K562 (cell line): ENCODE data around the gene FIBP. TPM values are rescaled to one million over a fixed set of nuclear protein-coding genes. Genes with fewer than 3 reads are reported as not detected.

Experiments used
- CEBPB ChIP-seq: fragments of 450-650 bp; IDR thresholded peaks from 2 replicates; pipeline ENCODE4 v1.6.1; 2016; ENCODE audit warnings: missing genetic modification characterization, missing compliant biosample characterization
- CHD7 ChIP-seq: fragments of 200-600 bp; sonication (generic); IDR thresholded peaks from one replicate; pipeline ENCODE4 v1.6.1; 2012; ENCODE audit warnings: mild to moderate bottlenecking, low read depth, low read length, inconsistent platforms
- E2F6 ChIP-seq, 2 experiments: IDR thresholded peaks; 2 replicates each; pipeline ENCODE4 v1.6.1; 2011; ENCODE audit warnings: borderline replicate concordance in 1 of 2, control low read depth in 1 of 2, low read depth in 1 of 2, low read length in 1 of 2, mild to moderate bottlenecking in 1 of 2, mixed read lengths in 1 of 2, moderate library complexity in 1 of 2; ENCODE audit not compliant: insufficient read depth in 1 of 2, insufficient read length in 1 of 2, poor library complexity in 1 of 2, severe bottlenecking in 1 of 2; ENCODE audit errors: extremely low read depth in 1 of 2
- FOXP1 ChIP-seq: sonication (generic); formaldehyde crosslinking; IDR thresholded peaks from 2 replicates; pipeline ENCODE4 v1.8.0; 2022; ENCODE audit warnings: mild to moderate bottlenecking, missing genetic modification reagents
- MAX ChIP-seq: sonication (generic); formaldehyde crosslinking; IDR thresholded peaks from 2 replicates; pipeline ENCODE4 v1.9.0; 2022; ENCODE audit warnings: mild to moderate bottlenecking, missing genetic modification reagents
- MYC ChIP-seq, 2 experiments: fragments of 250-450 bp in 1 of 2; sonication (Bioruptor Pico) in 1 of 2; IDR thresholded peaks; 2 replicates each; pipeline versions ENCODE4 v1.5.1 to v1.6.1; 2012 to 2021; ENCODE audit warnings: low read depth in 2 of 2, borderline replicate concordance in 1 of 2, improper control_type of control experiment in 1 of 2, low read length in 1 of 2, mild to moderate bottlenecking in 1 of 2, moderate library complexity in 1 of 2
- PHTF2 ChIP-seq: fragments of 250-450 bp; sonication (Bioruptor Pico); IDR thresholded peaks from 2 replicates; pipeline ENCODE4 v1.5.0; 2021; ENCODE audit warnings: mild to moderate bottlenecking
- ZNF165 ChIP-seq: fragments of 250-450 bp; sonication (Bioruptor Pico); IDR thresholded peaks from 2 replicates; pipeline ENCODE4 v1.4.0; 2020; ENCODE audit warnings: borderline replicate concordance
- ZNF197 ChIP-seq: fragments of 200-800 bp; sonication (Bioruptor generic); IDR thresholded peaks from 2 replicates; pipeline ENCODE4 v1.6.1; 2016; ENCODE audit warnings: low read depth, missing genetic modification characterization, missing compliant biosample characterization
- polyA plus RNA-seq, 8 experiments: library from polyadenylated mRNA; depleted of rRNA in 4 of 8; stranded (reverse) in 5 of 8; unstranded in 3 of 8; fragments of >200 nt; fragmentation: Nextera tagmentation in 2 of 8; fragmentation: Illumina TruSeq in 1 of 8; extraction: Ambion mirVana in 2 of 8; extraction: Trizol in 1 of 8; gene quantifications; 2 replicates each; pipeline versions ENCODE4 v1.2.1 to v1.2.3, GENCODE V29; 2011 to 2014; ENCODE audit warnings: inconsistent platforms in 1 of 8, missing spikeins in 1 of 8
- total RNA-seq, 7 experiments: library from RNA; depleted of rRNA in 6 of 7; stranded (reverse); fragments of >200 nt in 6 of 7; fragmentation: Illumina TruSeq in 2 of 7; extraction: Trizol in 2 of 7; gene quantifications; 2 replicates each; pipeline versions ENCODE4 v1.2.1 to v1.2.3, GENCODE V29; 2011 to 2021; ENCODE audit warnings: low replicate concordance in 1 of 7

FIBP gene
- total and polyA plus RNA-seq, 9 of the 15 experiments (the other 6 are each of a cell fraction or from before 2014, with no cell fraction given): 41.2 to 79.2 (median 48.6) TPM

GRCh38 chr11:65887723-65888162 lies 528 bp downstream of the FIBP start (continued):
- TF ChIP-seq CEBPB (tag) (no peak), MYC (IDR thresholded peaks at IDR 0.05; ENCODE audit: low read depth, low read length) (no peak), MYC (CRISPR knock-in tag; IDR thresholded peaks at IDR 0.05; ENCODE audit: borderline replicate concordance, low read depth) (0 out of 2 replicates have a peak, but pooled peaks have one; percentile 21), ZNF165 (0 out of 2 replicates have a peak, but pooled peaks have one; percentile 61), CHD7 (no peak), FOXP1 (0 out of 2 replicates have a peak, but pooled peaks have one; percentile 29), ZNF197 (0 out of 2 replicates have a peak, but pooled peaks have one; percentile 10), MAX (CRISPR knock-in tag) (0 out of 2 replicates have a peak, but pooled peaks have one; percentile 52), E2F6 (IDR thresholded peaks at IDR 0.05; ENCODE audit: borderline replicate concordance in 1 of 2, extremely low read depth in 1 of 2, insufficient read depth in 1 of 2, insufficient read length in 1 of 2, low read depth in 1 of 2, low read length in 1 of 2, poor library complexity in 1 of 2, severe bottlenecking in 1 of 2) (peak in 1 of 2 experiments; percentile 51), PHTF2 (no peak)
